GM21367 (cell line): ENCODE data around the gene PPP4R1.
A peak's percentile ranks its signal among the peaks of the same experiment; 100 is the strongest.
"Not testable (repeated sequence)": the region's sequence is repeated elsewhere in the genome, so short reads cannot be mapped to it uniquely, and the experiment has no call there.

Experiments
- ATAC-seq: cut with Tn5 transposase; IDR thresholded peaks from one replicate; pipeline ENCODE4 v1.9.1; 2021; ENCODE audit not compliant: unreplicated experiment

Gene PPP4R1

DNA sequence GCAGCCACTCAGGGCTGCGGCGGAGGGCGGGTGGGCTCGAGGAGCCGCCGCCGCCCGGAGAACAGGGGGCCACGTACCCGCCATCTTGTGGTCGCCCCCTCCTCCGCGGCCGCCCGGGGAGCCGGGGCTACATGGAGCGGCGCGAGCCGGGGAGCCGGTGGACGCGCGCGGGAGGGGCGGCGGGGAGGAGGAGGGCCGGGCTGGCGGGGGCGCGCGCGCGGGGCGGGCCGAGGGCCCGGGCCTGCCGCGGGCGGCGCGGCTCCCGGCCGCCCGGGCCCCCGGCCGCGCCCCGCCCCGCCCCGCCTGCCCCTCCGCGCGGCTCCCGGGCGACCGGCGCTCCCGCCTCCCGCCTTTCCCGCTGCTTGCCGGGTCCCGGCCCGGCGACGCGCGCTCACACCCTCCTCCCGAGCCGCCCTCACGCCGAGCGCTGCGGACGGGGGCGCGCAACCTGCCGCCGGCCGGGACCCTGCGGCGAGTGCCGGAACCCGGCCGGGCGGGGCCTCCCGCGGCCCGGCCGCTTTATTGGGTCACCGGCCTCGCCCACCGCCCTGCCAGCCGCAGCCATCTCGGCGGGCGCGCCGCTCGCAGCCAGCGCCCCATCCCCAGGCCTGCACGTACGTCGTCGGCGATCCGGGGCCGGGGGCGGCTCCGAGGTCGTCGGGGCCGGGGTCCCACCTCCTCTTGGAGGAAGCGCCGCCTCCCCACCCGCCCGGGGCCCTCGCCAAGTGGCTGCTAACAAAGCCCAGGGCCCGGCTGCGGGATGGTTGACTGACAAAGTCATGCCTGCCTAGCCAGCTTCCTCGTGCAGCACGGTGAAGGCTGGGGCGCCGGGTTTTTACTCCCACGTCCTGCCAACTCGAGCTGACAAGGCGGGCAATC lies at the start of gene PPP4R1:
PPP4R1 (minus strand) TSS at position 159 of the 879 bp plus-strand sequence; CDS start at position 84, 75 bp downstream.
- ATAC-seq: peak; percentile 45

DNA sequence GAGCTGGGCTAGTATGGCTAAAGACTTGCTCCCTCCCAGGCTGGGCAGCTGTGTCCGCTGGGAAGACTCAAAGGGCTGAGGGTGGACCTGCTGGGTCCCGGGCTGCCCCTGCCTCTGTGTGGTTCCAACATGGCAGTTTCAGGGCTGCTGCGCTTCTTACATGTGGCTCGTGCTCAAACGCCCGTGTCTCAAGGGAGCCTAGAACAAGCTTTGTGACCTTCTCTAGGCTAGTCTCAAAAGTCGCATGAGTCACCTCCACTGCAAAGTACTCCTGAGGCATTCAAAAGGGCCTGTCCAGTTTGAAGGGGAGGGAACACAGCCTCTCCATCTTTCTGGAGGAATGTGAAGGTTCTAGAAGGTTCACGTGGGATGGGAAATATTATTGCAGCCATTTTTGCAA lies 49.0 kb upstream of the PPP4R1 start:
- ATAC-seq: no peak

DNA sequence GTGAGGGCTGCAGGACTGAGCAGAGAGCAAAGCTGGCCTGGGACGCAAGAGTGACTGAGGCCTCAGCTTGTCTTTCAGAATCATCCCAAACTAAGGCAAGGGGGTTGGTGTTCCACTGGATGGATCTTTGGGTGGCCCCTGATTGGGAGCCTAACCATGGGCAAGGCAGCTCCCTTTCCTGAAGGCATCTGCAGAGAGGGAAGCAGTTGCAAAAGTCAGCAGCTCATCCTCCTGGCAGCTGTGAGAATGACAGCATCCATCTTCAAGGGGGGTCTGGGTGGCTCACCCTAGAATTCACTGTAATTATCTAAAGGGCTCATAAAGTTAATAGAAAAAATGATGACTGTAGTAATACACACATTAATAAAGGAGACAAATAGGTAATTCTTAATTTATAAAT lies 47.2 kb upstream of the PPP4R1 start:
- ATAC-seq: no peak

GRCh38 chr18:9659499-9660375 lies 45.4 kb upstream of the PPP4R1 start:
- ATAC-seq: no peak

- no peak for ATAC-seq
These were observed 43.8 kb upstream of the PPP4R1 start for GRCh38 chr18:9658087-9658641.

DNA sequence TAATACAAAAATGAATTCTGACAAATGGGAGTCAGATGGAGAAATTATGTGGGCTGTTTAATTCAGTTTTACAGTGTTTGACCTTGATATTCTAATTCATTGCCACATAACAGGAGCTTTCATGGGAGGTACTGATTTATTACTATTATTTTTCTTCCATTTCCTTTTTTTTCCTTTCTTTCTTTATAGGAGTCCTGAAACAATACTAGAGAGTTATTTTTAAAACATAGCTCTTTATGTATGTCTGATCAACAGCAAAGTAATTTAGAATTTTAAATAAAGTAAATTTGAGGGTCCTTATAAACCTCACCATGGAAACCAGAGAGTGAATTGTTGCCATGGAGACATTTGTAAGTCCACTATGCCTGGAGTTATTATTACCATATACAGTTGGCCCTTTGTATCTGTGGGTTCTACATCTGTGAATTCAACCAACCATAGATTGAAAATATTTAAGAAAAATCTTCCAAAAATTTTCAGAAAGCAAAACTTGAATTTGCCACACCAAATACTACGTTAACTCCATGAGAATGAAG lies 40.9 kb upstream of the PPP4R1 start:
- ATAC-seq: no peak

DNA sequence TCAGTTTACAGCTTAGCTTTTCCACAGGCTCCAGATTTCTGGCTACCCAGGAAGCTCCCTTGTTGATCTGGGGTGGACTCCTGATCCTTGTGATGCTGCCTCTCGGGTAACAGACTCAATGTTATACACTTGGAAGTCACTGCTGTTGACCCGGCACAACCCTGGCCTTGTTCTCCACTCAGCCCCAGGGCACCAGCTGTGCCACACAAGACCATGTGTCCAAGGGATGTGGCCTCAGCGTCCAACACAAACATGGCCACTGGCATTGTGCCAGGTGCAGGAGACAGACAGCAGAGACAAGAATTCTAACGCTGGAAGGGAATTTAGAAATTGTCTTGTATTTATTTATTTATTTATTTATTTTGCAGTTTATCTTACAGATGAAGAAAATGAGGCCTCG lies 39.0 kb upstream of the PPP4R1 start:
- no peak for ATAC-seq

DNA sequence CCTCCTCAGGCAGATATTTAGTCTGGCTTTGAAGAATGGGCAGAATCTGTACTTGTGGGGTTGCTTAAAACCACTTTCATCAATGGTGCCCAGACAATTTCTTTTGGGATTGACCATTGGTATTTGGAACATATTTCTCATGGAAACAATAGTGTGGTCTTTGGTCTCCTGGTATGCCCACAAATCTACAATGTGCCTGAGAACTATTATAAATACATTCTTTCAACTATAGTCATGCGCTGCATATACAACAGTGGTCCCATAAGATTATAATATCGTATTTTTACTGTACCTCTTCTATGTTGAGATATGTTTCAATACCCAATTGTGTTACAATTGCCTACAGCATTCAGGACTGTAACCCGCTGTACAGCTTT lies 34.8 kb upstream of the PPP4R1 start:
- ATAC-seq: no peak

GRCh38 chr18:9648431-9649163 lies 34.2 kb upstream of the PPP4R1 start:
- no peak for ATAC-seq

GRCh38 chr18:9647496-9648323 lies 33.4 kb upstream of the PPP4R1 start:
- no peak for ATAC-seq

DNA sequence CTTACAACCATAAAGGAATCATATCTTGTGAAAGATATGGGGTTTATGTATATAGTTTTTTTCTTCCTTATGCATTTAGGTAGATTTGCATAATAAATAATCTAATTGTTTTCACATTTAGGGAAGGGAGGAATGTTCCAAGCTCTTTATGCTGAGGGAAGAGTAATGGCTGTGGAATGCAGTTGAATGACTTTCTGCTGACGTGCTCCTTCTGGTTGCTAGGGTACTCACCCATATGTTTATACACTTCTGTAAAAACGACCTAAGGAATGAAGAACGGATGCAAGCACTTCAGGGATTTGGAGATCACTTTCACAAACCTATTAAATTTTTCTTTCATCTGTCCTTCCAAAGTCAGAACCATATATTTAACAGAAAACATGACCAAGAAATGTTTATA lies 29.2 kb upstream of the PPP4R1 start:
- no peak for ATAC-seq

DNA sequence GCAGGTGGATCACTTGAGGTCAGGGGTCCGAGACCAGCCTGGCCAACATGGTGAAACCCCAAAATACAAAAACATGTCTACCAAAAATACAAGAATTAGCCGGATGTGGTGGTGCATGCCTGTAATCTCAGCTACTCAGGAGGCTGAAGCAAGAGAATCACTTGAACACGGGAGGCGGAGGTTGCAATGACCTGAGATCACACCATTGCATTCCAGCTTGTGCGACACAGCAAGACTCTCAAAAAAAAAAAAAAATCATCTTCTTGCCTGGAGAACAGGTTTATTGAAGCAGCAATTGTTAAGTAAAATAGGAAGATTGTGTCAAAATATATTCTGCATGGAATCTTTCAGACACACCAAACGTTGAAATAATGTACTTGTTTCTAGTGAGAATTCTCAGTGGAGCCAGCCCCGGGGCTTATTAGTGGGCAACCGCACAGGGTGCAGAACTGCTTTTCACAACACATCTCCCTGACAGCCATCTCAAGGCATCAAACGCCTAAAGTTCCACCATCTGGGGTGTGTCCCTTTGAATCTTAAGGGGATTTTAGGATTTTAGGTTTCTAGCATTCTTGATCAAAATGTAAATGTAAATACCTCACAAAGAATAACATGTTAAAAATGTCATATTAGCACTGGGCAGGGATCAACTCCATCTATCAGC lies 28.6 kb upstream of the PPP4R1 start:
- ATAC-seq: no peak

DNA sequence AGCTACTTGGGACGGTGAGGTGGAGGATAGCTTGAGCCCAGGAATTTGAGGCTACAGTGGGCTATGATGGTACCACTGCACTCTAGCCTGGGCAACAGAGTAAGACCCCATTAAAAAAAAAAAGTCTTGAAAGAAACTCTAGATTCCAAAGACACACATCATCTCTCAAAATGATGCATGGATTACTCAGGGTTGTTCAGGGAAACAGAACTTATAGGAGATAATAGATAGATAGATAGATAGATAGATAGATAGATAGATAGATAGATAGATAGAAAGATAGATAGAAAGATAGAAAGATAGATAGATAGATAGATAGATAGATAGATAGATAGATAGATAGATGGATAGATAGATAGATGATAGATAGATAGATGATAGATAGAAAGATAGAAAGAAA lies 26.7 kb upstream of the PPP4R1 start:
- ATAC-seq: not testable (repeated sequence)

DNA sequence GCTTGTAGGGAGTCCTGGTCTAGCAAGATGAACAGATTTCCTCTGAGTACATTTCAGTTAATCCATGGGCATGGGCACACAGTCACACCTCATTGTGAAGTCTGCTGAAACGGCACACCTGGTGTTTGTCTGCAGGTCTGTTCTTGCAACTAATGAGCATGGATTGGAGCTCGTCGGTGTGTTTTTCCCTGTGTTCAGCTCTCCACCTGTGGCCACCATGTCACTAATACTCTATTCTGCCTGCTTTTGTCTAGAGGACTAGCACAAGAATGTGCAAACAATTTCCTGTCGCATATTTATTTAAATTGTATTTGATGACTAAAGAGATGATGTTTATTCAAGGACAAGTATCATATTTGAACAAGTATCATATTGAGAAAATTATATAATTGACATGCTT lies 24.5 kb upstream of the PPP4R1 start:
- no peak for ATAC-seq

DNA sequence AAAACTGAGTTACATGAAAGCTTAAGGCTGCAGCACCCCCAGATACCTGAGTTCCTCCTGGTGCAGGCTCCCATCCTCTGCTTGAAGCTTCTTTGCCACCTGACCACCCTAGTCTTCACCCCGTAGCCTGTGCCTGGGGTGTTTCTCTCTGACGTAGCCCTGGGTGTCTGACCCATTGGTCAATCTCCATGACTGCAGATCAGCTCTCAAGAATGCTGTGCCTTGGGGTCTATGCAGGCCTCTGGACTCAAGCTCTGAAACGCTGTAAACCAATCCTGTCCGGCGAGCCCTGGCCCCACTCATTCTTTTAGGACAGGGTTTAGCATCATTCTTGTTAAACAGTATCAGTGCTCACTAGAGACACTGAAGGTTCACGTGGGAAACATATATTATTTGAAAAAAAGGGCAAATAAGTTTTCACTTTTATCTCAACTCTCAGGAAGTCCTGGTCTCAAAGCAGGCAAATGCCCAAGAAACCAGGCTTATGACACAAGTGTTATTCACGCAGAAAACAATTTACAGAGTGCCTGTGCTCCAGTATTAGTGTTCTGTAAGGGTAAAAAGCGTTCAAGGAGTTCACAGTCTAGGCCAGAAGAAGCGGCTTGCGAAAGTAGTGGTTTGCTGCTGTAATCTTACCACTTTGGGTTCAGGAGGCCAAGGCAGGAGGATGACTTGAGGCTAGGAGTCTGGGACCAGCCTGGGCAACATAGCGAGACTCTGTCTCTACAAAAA lies 22.8 kb upstream of the PPP4R1 start:
- ATAC-seq: no peak

DNA sequence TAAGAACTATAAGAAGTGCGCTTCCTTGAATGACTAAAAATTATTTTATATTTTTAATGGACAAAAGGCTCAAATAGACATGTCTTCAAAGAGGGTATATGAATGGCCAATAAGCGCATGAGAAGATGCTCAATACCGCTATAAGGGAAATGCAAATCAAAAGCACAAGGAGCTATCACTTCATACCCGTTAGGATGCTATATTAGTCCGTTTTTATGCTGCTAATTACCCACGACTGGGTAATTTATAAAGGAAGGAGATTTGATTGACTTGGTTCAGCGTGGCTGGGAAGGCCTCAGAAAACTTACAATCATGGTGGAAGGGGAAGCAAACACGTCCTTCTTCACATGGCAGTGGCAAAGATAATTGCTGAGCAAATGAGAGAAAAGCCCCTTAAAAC lies 20.5 kb upstream of the PPP4R1 start:
- ATAC-seq: no peak

DNA sequence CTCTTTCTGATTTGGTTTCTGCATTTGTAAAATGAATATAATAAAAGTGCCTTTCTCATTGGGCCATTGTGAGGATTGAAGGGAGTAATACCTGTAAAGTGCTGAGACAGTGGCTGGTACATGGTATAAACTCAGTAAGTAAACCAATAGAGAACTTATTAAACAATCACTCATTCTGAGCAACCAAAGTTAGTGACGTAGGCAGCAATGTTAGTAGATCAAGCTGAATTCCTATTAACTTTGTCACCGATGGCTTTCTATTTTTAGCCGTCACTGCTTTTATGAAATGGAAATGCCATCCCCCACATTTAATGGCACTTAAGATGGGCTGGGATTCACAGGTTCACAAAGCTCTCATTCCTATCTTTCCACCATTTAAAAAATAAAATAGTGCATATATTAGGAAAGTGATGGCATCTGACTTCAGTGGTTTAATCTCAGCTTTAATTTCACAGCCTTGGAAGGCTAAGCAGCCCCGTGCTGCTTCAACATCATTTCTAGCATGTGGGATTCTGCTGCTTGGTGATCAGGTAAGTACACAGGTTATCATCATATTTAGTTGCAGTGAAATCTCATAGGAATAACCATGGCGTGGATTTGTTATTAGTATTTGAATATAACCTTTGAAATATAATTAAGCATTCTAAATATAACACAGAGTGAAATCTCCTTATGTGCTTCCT lies 17.6 kb upstream of the PPP4R1 start:
- ATAC-seq: no peak

DNA sequence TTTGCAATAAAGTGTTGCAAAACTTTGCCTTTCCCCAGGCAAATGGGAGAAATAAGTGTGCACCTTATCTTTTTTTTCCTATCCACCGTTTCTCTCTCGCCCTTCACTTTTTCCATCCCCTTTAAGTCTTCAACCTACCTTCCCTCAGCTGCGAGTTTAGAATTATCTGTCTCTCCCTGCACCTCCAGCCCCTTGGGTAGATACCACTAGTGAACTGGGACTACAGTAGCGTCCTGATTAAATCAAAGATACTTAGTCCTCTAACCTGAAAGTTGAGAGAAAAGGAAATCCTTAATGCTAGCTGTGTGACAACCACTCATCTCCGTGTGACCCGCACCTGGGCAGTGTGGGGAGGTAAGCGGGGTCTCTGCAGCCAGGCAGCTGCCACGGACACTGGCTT lies 16.1 kb upstream of the PPP4R1 start:
- no peak for ATAC-seq
